HG02678 (cell line): ENCODE data around the gene PSD.

Source experiments
- ATAC-seq: cut with Tn5 transposase; IDR thresholded peaks from one replicate; pipeline ENCODE4 v1.9.1; 2021; ENCODE audit warnings: mild to moderate bottlenecking, moderate library complexity; ENCODE audit not compliant: unreplicated experiment

PSD gene

DNA sequence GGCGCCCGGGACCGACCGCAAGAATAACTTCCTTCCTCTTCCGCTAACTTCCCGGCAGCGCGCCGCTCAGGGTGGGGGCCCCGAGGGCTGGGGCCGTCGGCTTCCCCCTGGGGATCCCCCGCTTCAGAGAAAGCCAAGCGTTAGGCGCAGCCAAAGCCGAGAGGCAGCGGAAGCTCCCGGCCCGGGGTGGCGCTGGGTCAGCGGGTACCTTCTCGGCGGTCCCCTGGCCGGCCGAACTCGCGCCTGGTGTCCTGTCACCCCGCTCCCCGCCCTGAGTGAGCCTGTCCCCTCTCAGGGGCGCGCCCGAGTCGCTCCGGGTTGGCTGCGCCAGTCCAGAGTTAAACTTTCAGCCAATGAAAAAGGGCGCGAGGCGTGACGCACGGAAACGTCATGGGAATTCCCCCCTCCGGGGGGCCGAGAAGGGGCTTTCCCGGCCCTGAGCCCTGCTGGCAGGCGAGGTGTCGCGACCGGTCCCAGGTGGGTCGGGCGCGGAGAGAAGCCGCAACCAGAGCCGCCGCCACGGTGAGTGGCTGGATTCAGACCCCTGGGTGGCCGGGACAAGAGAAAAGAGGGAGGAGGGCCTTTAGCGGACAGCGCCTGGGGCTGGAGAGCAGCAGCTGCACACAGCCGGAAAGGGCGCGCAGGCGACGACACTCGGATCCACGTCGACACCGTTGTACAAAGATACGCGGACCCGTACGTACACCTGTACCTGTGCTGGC is 24.3 kb downstream of the PSD start:
- ATAC-seq, result peak; percentile 82

- no peak for ATAC-seq
These were observed 25.0 kb downstream of the PSD start for GRCh38 chr10:102393411-102394078.

DNA sequence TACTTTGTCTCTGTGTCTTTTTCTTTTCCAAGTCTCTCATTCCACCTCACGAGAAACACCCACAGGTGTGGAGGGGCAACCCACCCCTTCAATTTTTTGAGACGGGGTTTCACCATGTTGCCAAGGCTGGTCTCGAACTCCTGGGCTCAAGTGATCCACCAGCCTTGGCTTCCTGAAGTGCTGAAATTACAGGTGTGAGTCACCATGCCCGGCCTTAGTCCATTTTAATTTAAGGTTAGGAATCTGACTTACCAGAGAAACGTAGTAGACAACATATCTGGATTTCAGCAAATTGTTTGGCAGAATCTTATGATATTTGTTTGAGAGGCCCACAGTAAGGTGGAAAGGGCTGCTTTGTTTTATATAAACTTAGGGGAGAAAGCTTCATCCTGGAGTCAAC is 26.3 kb downstream of the PSD start:
- no peak for ATAC-seq

DNA sequence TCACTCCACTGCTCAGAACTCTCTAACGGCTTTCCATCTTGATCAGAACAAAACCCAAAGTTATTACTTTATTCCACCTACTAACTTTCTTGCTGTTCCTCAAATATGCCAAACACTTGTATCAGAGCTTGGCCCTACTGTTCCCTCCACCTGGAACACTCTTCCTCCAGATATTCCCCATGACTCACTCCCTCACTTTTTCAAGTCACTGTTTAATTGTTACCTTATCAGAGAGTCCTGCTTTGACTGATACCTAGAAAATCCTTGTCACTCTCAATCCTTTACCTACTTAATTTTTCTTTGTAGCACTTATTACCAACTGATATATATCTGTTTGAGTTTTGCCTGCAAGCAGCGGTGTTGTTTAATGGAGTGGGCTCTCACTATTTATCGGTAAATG is 28.7 kb downstream of the PSD start:
- ATAC-seq, result no peak

- no peak for ATAC-seq
These were observed 33.8 kb downstream of the PSD start for GRCh38 chr10:102384606-102385429.

DNA sequence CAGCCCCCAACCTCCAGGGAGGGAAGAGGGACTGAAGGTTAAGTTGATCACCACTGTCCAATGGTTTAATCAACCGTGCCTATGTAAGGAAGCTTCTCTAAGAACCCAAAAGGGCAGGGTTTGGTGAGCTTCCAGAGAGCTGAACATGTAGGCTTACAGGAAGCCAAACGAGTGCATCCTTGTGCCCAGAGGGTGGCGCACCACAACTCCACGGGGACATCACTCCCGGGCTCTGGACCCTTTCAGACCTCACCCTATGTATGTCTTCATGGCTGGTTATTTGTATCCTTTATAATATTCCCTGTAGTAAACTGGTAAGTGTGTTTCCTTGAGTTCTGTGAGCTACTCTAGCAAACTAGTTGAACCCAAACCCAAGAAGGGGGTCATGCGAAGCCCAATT is 34.5 kb downstream of the PSD start:
- ATAC-seq, result no peak

- ATAC-seq, result no peak
These were observed 35.7 kb downstream of the PSD start for GRCh38 chr10:102382871-102383270.

DNA sequence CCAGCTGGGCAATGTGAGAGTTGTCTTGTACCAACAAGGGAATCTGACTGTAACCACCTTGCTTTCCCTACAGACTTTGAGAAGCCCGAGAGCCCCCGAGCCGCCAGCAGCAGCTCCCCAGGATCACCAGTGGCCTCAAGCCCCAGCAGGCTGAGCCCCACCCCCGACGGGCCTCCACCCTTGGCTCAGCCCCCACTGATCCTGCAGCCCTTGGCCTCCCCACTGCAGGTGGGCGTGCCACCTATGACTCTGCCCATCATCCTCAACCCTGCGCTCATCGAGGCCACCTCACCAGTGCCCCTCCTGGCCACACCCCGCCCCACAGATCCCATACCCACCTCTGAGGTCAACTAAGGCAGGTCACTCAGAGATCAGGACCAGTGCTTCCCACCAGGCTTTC is 36.6 kb downstream of the PSD start:
- no peak for ATAC-seq

- no peak for ATAC-seq
These were observed 39.2 kb downstream of the PSD start for GRCh38 chr10:102379383-102379782.

- ATAC-seq, result no peak
These were observed 41.7 kb downstream of the PSD start for GRCh38 chr10:102376901-102377300.

- no peak for ATAC-seq
These were observed 42.7 kb downstream of the PSD start for GRCh38 chr10:102375867-102376266.

DNA sequence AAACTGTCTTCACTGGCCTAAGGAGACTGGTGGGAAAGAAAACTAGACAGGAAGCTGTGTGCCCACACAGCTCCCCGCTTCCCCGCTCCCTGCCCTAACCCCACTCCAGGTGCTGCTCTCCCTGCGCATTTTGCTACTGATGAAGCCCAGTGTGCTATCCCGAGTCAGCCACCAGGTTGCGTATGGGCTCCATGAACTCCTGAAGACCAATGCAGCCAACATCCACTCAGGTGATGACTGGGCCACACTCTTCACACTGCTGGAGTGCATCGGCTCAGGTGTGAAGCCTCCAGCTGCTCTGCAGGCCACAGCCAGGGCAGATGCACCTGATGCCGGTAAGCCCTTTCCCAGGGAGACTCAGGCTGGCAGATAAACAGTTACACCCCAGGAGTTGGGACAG is 43.3 kb downstream of the PSD start:
- ATAC-seq, result no peak

- no peak for ATAC-seq
These were observed 47.3 kb downstream of the PSD start for GRCh38 chr10:102371295-102371694.

- ATAC-seq, result no peak
These were observed 50.5 kb downstream of the PSD start for GRCh38 chr10:102368077-102368476.

- no peak for ATAC-seq
These were observed 51.1 kb downstream of the PSD start for GRCh38 chr10:102367441-102367840.

DNA sequence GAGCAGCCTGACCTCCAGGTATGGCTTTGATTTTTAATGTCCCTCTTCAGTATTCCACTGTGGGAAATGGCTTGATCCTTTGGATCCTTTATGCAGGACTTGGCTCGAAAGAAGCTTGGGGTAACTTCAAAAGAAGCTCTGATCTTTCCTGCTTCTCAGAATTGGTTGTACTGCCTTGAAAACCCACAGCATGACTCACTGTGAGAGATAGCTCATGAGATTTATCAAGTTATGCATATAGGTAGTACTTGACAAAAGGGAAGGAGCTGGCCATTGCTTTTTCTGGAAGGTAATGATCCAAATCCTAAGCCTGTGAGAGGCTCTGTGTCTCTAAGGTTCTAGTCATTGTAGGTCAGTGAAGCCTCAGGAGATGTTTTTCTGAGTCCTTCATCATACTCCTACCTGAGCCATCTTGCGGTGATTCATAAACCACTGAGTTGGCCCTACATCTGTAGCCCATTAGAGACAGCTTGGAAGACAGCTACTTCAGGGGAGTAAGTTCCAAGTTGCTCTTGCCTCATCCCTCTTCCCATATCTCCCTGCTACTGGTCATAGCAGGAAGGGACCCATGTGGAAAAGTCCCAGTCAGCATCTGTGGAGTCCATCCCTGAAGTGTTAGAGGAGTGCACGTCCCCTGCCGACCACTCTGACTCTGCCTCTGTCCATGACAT is 59.7 kb downstream of the PSD start:
- no peak for ATAC-seq

DNA sequence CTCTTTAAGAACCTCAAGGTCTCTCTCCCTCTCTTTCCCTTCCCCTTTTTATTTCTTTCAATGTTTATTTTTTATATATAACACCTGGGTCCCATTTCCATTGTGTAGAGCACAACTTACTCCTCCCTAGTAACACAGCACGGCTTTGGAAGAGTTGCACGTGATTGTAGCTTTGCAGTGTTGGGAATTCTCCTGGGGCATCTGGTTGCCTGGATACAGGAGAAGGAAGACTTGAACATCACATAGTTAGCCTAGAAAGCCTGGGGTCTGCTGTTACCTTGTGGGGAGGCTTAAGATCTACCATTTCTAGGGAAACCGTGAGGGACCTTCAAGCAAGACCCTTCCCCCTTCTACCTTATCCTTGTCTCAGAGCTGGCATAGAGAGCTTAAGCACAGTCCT is 64.1 kb downstream of the PSD start:
- no peak for ATAC-seq
